ENCODE data around the gene SNX9.
"Not testable (repeated sequence)": the region's sequence is repeated elsewhere in the genome, so short reads cannot be mapped to it uniquely, and the experiment has no call there.

Gene SNX9

GRCh38 chr6:157921685-157922367 is 98.8 kb downstream of the SNX9 start:
- no peak for ATAC-seq
- Mint-ChIP-seq H3K9me3 (peaks cover 12% of the 10 kb centered on the region), H3K36me3 (peaks cover 88% of the 10 kb centered on the region), H3K4me3 (no peak overlapping the region), H3K27me3 (no peaks in the 10 kb centered on the region), H3K4me1 (no peaks in the 10 kb centered on the region), H3K27ac (no peak overlapping the region)

GRCh38 chr6:157925771-157926170 is 102.7 kb downstream of the SNX9 start:
- H3K9me3 Mint-ChIP-seq: no peaks in the 10 kb centered on the region
- ATAC-seq: no peak
- peaks cover 76% of the 10 kb centered on the region for H3K36me3 Mint-ChIP-seq
- no peaks in the 10 kb centered on the region for H3K4me1 Mint-ChIP-seq
- H3K27me3 Mint-ChIP-seq: no peaks in the 10 kb centered on the region
- H3K4me3 Mint-ChIP-seq: no peak overlapping the region
- no peak overlapping the region for H3K27ac Mint-ChIP-seq

GRCh38 chr6:157927011-157927410 is 104.0 kb downstream of the SNX9 start:
- H3K27ac Mint-ChIP-seq: no peak overlapping the region

GRCh38 chr6:157928428-157928827 is 105.4 kb downstream of the SNX9 start:
- Mint-ChIP-seq H3K4me1 (no peaks in the 10 kb centered on the region), H3K27me3 (no peaks in the 10 kb centered on the region), H3K4me3 (no peak overlapping the region), H3K27ac (no peak overlapping the region), H3K36me3 (peaks cover 65% of the 10 kb centered on the region), H3K9me3 (no peaks in the 10 kb centered on the region)
- ATAC-seq: no peak

More at GRCh38 chr6:157927011-157927410, 104.0 kb downstream of the SNX9 start:
- Mint-ChIP-seq H3K36me3 (peaks cover 73% of the 10 kb centered on the region), H3K4me1 (no peaks in the 10 kb centered on the region), H3K27me3 (no peaks in the 10 kb centered on the region), H3K4me3 (no peak overlapping the region), H3K9me3 (no peaks in the 10 kb centered on the region)
- no peak for ATAC-seq

- H3K4me3 Mint-ChIP-seq: no peak overlapping the region
- H3K4me1 Mint-ChIP-seq: no peaks in the 10 kb centered on the region
- ATAC-seq: no peak
- no peaks in the 10 kb centered on the region for H3K9me3 Mint-ChIP-seq
- no peaks in the 10 kb centered on the region for H3K27me3 Mint-ChIP-seq
- no peak overlapping the region for H3K27ac Mint-ChIP-seq
- peaks cover 61% of the 10 kb centered on the region for H3K36me3 Mint-ChIP-seq
Measured at GRCh38 chr6:157929076-157929475, 106.0 kb downstream of the SNX9 start.

- ATAC-seq: no peak
- Mint-ChIP-seq H3K4me3 (no peak overlapping the region), H3K27ac (no peak overlapping the region), H3K9me3 (no peaks in the 10 kb centered on the region), H3K4me1 (no peaks in the 10 kb centered on the region), H3K36me3 (peaks cover 55% of the 10 kb centered on the region), H3K27me3 (no peaks in the 10 kb centered on the region)
Measured at GRCh38 chr6:157929765-157930319, 106.8 kb downstream of the SNX9 start.

GRCh38 chr6:157935786-157936185 is 112.7 kb downstream of the SNX9 start:
- Mint-ChIP-seq H3K4me3 (no peak overlapping the region), H3K27me3 (no peaks in the 10 kb centered on the region), H3K36me3 (peaks cover 43% of the 10 kb centered on the region), H3K9me3 (no peaks in the 10 kb centered on the region), H3K4me1 (no peaks in the 10 kb centered on the region), H3K27ac (no peak overlapping the region)
- no peak for ATAC-seq

GRCh38 chr6:157937318-157937717 is 114.3 kb downstream of the SNX9 start:
- no peak for ATAC-seq

GRCh38 chr6:157937916-157938315 is 114.9 kb downstream of the SNX9 start:
- H3K9me3 Mint-ChIP-seq: no peaks in the 10 kb centered on the region
- H3K36me3 Mint-ChIP-seq: peaks cover 50% of the 10 kb centered on the region
- ATAC-seq: no peak
- no peaks in the 10 kb centered on the region for H3K4me1 Mint-ChIP-seq
- no peak overlapping the region for H3K4me3 Mint-ChIP-seq
- H3K27me3 Mint-ChIP-seq: no peaks in the 10 kb centered on the region
- H3K27ac Mint-ChIP-seq: no peak overlapping the region

More at GRCh38 chr6:157937318-157937717, 114.3 kb downstream of the SNX9 start:
- no peaks in the 10 kb centered on the region for H3K9me3 Mint-ChIP-seq
- no peak overlapping the region for H3K27ac Mint-ChIP-seq
- no peaks in the 10 kb centered on the region for H3K4me1 Mint-ChIP-seq
- no peak overlapping the region for H3K4me3 Mint-ChIP-seq
- H3K36me3 Mint-ChIP-seq: peaks cover 47% of the 10 kb centered on the region
- H3K27me3 Mint-ChIP-seq: no peaks in the 10 kb centered on the region

- H3K36me3 Mint-ChIP-seq: peaks cover 64% of the 10 kb centered on the region
- H3K27ac Mint-ChIP-seq, H3K4me3 Mint-ChIP-seq, H3K9me3 Mint-ChIP-seq, H3K4me1 Mint-ChIP-seq, ATAC-seq, H3K27me3 Mint-ChIP-seq: not testable (repeated sequence)
Measured at GRCh38 chr6:157940375-157941036, 117.5 kb downstream of the SNX9 start.

GRCh38 chr6:157941101-157941863 is 118.2 kb downstream of the SNX9 start:
- Mint-ChIP-seq H3K4me3 (no peak overlapping the region), H3K4me1 (peaks cover 3% of the 10 kb centered on the region), H3K36me3 (peaks cover 68% of the 10 kb centered on the region), H3K27me3 (no peaks in the 10 kb centered on the region), H3K27ac (no peak overlapping the region), H3K9me3 (no peaks in the 10 kb centered on the region)
- no peak for ATAC-seq

GRCh38 chr6:157942351-157942750 is 119.3 kb downstream of the SNX9 start:
- Mint-ChIP-seq H3K9me3 (no peaks in the 10 kb centered on the region), H3K27me3 (no peaks in the 10 kb centered on the region), H3K4me3 (no peak overlapping the region), H3K4me1 (peaks cover 11% of the 10 kb centered on the region), H3K36me3 (peaks cover 74% of the 10 kb centered on the region), H3K27ac (no peak overlapping the region)
- no peak for ATAC-seq

GRCh38 chr6:157943249-157943963 is 120.4 kb downstream of the SNX9 start:
- ATAC-seq: no peak
- Mint-ChIP-seq H3K4me1 (peaks cover 11% of the 10 kb centered on the region), H3K36me3 (peaks cover 73% of the 10 kb centered on the region), H3K27me3 (no peaks in the 10 kb centered on the region), H3K27ac (no peak overlapping the region), H3K4me3 (no peak overlapping the region), H3K9me3 (no peaks in the 10 kb centered on the region)

GRCh38 chr6:157943964-157944283 is 120.9 kb downstream of the SNX9 start:
- no peak overlapping the region for H3K4me3 Mint-ChIP-seq
- H3K27ac Mint-ChIP-seq: no peak overlapping the region
- no peak for ATAC-seq
- H3K36me3 Mint-ChIP-seq: peaks cover 72% of the 10 kb centered on the region
- H3K9me3 Mint-ChIP-seq: peaks cover 3% of the 10 kb centered on the region
- no peaks in the 10 kb centered on the region for H3K27me3 Mint-ChIP-seq
- peaks cover 11% of the 10 kb centered on the region for H3K4me1 Mint-ChIP-seq
